Measurements from ENCODE around the gene TLCD2.
"Not testable (repeated sequence)": the region's sequence is repeated elsewhere in the genome, so short reads cannot be mapped to it uniquely, and the experiment has no call there.

DNA sequence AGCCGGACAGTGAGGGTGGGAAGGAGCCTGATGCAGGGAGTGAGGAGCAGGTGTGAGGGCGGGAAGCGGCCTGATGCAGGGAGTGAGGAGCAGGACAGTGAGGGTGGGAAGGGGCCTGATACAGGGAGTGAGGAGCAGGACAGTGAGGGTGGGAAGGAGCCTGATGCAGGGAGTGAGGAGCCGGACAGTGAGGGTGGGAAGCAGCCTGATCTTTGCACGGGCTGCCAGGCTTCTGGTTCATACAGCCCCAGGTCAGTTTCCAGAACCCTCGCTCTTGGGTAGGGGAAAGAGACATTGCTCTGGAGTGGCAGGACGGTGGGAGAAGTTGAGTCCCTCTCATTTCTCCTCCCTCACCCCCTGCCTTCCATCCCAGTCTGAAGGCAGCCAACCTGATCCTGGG lies 31.7 kb upstream of the TLCD2 start:
- TF ChIP-seq POLR2AphosphoS5 (IDR thresholded peaks at IDR 0.05; ENCODE audit: low read depth, low read length); POLR2A (IDR thresholded peaks at IDR 0.05; ENCODE audit: low read depth, low read length); TAF1 (IDR thresholded peaks at IDR 0.05; ENCODE audit: borderline replicate concordance, low read depth, low read length): not testable (repeated sequence)

Measured in GM12892 (cell line).